ENCODE measurements around the gene PCBP2.
"Not testable (repeated sequence)": the region's sequence is repeated elsewhere in the genome, so short reads cannot be mapped to it uniquely, and the experiment has no call there.

Gene PCBP2

DNA sequence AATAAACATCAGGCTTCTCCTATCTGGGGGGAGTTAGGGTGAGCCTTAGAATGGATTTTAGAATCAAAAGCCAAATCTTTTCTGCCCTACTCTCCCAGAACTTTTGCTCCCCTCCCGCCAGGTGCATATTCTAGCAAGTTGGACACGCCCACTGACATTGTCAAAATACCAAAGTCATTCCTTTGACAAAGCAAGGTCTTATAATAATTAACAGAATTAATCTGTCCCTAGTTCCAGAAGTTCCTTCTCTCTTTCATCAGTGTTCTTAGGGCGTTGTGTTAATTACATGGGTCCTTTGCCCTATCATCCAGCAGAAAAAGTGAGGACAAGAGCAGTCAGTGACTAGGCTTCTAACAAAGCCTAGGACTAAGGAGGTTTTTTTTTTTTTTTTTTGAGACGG is 7.9 kb upstream of the PCBP2 start:
- no peak overlapping the region; the same call in 1 of the 2 replicates for H3K27ac ChIP-seq
- POLR2A ChIA-PET (ENCODE audit: low non-redundant PET): no interaction called here
- DNase-seq (ENCODE audit: low spot score): no peak
- TF ChIP-seq, protein P1, sequence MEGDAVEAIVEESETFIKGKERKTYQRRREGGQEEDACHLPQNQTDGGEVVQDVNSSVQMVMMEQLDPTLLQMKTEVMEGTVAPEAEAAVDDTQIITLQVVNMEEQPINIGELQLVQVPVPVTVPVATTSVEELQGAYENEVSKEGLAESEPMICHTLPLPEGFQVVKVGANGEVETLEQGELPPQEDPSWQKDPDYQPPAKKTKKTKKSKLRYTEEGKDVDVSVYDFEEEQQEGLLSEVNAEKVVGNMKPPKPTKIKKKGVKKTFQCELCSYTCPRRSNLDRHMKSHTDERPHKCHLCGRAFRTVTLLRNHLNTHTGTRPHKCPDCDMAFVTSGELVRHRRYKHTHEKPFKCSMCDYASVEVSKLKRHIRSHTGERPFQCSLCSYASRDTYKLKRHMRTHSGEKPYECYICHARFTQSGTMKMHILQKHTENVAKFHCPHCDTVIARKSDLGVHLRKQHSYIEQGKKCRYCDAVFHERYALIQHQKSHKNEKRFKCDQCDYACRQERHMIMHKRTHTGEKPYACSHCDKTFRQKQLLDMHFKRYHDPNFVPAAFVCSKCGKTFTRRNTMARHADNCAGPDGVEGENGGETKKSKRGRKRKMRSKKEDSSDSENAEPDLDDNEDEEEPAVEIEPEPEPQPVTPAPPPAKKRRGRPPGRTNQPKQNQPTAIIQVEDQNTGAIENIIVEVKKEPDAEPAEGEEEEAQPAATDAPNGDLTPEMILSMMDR (conservative IDR thresholded peaks at IDR 0.05; ENCODE audit: low read depth): no peak
- CTCF ChIA-PET: no interaction called here

DNA sequence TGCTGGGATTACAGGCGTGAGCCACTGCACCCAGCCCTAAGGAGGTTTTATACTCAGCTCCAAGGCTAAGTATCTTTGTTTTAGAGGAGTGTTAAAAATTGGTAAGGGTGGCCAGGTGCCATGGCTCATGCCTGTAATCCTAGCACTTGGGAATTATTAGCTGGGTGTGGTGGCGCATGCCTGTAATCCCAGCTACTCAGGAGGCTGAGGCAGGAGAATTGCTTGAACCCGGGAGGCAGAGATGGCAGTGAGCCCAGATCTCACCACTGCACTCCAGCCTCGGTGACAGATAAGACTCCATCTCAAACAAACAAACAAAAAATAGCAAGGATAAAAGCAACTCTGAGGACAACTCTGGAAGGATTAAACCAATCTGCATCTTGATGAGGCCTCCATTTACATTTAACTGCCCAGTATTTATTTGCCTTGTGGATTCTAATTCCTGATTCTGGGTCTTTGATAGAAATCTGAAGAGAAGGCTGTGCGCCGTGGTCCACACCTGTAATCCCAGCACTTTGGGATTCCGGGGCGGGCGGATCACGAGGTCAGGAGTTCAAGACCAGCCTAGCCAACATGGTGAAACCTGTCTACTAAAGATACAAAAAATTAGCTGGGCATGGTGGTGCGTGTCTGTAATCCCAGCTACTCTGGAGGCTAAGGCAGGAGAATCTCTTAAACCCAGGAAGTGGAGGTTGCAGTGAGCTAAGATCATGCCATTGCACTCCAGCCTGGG is 7.1 kb upstream of the PCBP2 start:
- CTCF ChIA-PET; DNase-seq (ENCODE audit: low spot score); POLR2A ChIA-PET (ENCODE audit: low non-redundant PET): not testable (repeated sequence)
- H3K27ac ChIP-seq: peak overlapping the region; percentile 15; the same call in 1 of the 2 replicates

DNA sequence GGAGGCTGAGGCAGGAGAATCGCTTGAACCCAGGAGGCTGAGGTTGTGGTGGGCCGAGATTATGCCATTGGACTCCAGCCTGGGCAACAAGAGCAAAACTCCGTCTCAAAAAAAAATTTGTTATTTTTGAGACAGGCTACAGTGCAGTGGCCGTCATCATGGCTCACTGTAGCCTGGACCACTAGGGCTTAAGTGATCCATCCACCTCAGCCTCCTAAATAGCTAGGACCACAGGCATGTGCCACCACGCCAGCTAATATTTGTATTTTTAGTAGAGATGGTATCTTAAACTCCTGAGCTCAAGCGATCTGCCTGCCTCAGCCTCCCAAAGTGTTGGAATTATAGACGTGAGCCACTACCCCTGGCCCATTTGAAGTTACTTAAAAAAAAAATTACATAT is 966 bp upstream of the PCBP2 start:
- TF ChIP-seq, protein P1 (conservative IDR thresholded peaks at IDR 0.05; ENCODE audit: low read depth): no peak
- POLR2A ChIA-PET (ENCODE audit: low non-redundant PET): no interaction called here
- no peak for DNase-seq (ENCODE audit: low spot score)
- H3K27ac ChIP-seq: no peak overlapping the region
- CTCF ChIA-PET: interaction anchor here (0.6 kb wide), 1 partner anchor 89 kb away, joined by 5 read pairs; no protein-coding TSS in a partner anchor

DNA sequence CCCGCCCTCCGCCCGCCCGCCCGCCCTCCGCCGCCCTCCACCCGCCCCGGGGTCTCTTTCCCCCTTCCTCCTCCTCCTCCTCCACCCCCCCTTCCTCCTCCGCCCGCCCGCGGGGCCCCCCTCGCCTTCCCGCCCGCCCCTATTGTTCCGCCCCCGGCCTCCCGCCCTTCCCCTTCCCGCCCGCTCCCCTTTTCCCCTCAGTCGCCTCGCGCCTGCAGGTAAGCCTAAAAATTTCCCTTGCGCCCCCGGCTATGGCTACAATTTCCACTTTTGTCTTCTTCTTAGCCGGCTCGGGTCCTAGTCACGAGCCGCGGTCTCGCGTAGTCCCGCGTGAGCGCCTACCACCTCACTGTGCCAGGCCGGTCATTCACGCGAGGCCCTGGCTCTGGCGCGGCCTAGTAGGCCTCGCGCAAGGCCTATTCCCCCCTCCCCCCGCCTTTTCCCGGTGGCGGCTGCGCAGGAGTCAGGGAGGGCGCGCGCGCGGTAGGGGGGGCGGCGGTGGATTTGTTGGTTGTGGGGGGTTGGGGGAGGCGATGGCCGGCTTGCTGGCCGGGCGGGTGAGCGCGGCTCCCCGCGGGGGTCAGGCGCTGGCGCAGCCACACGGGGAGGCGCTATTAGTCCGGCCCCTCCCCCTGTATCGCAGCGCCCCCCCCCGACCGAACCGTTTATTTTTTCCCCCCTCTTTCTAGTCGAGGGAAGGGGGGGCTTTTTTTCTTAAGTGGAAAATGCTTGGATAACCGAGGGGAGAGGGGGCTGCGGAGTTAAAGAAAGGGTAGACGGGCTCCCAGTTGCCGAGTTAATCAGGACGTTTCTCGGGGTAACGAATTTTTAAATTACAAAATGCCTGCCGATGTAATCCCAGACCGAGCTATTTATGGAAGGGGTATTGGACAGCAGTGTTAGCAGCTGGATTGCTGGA is 516 bp downstream of the PCBP2 start:
- DNase-seq (ENCODE audit: low spot score): peak; percentile 80
- peak overlapping the region; percentile 89 for H3K27ac ChIP-seq
- ChIA-PET CTCF (interaction anchor here (0.7 kb wide), 1 partner anchor 25 kb away, joined by 5 read pairs; no protein-coding TSS in a partner anchor), POLR2A (ENCODE audit: low non-redundant PET) (no interaction called here)
- TF ChIP-seq, protein P1 (conservative IDR thresholded peaks at IDR 0.05; ENCODE audit: low read depth): peak; percentile 61

DNA sequence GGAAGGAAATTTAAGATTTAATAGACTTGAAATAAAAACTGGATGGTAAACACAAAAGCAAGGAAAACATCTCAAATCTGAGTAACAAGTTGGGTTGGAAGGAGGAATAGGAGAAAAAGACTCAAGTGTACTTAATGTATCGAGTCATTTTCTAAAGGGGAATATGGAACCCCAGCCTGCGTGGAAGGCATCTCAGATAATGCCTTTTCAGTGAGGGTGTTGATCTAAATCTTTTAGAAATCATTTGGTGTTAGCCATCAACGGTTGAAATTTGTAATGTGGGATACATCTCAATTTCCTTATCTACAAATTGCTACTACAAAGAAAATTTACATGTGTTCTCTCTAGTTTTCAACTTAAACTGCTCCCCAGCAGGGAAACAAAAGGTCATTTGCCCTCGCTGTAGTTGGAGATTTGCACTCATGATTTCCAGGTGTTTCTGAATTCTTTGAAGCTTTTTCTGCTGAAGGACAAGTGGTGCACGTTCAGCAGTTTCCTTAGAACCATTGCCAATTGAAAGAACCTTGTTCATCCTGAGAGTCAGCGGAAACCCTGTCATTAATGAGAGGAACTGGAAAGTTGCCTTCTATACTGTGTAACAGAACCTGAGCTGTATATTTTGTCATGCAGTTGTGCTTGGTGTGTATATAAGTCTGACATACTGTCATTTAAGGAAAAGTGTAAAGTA is 2.2 kb downstream of the PCBP2 start:
- POLR2A ChIA-PET (ENCODE audit: low non-redundant PET): no interaction called here

DNA sequence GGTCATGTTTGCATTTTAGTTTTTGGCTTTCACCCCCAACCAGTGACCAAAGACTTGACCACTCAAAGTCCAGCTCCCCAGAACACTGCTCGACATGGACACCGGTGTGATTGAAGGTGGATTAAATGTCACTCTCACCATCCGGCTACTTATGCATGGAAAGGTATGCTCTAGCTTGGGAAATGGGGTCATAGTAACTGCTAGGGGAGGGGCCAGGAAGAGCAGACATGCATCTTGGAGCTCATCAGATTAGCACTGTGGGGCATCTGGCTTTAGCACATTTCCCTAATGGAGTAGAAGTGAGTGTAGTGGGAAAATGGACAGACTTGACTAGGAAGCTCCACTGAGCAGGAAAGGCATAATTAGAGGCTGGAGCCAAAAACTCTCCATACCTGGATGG is 2.8 kb downstream of the PCBP2 start:
- TF ChIP-seq, protein P1 (conservative IDR thresholded peaks at IDR 0.05; ENCODE audit: low read depth): no peak
- H3K27ac ChIP-seq: no peak overlapping the region
- ChIA-PET POLR2A (ENCODE audit: low non-redundant PET) (no interaction called here), CTCF (no interaction called here)
- DNase-seq (ENCODE audit: low spot score): no peak

More for the DNA sequence above, 2.2 kb downstream of the PCBP2 start:
- DNase-seq (ENCODE audit: low spot score): no peak
- TF ChIP-seq, protein P1 (conservative IDR thresholded peaks at IDR 0.05; ENCODE audit: low read depth): no peak
- H3K27ac ChIP-seq: no peak overlapping the region
- CTCF ChIA-PET: interaction anchor here (0.6 kb wide), 1 partner anchor 16 kb away, joined by 4 read pairs; no protein-coding TSS in a partner anchor
